Stimulated activated naive B cell treated with anti-CD40 and anti-IgM and Interleukin-4, amounts not matched to agents 10 μg/mL and 1 μg/mL and 100 μg/mL, for 72 hours (primary cell): ENCODE data around the gene DHX16.

Experiments used
- ATAC-seq, 2 donors: fragments of 150-1000 bp; cut with Tn5 transposase; replicated peaks; 2 replicates each; pipeline ENCODE4 v1.10.0; 2021; ENCODE audit warnings: moderate library complexity in 1 of 2
- DNase-seq: peaks from one replicate; pipeline ENCODE4 v3.0.0; 2021
- H3K27ac Mint-ChIP-seq: one replicate; pipeline ENCODE4 v1.8.0; 2022; ENCODE audit warnings: mild to moderate bottlenecking, mixed read lengths
- H3K27me3 Mint-ChIP-seq, 2 donors: one replicate each; pipeline ENCODE4 v1.8.0; 2022; ENCODE audit warnings: mixed read lengths in 2 of 2
- H3K36me3 Mint-ChIP-seq, 2 donors: one replicate each; pipeline ENCODE4 v1.8.0; 2022; ENCODE audit warnings: mixed read lengths in 2 of 2, mild to moderate bottlenecking in 1 of 2
- H3K4me1 Mint-ChIP-seq, 2 donors: one replicate each; pipeline ENCODE4 v1.8.0; 2022; ENCODE audit warnings: mixed read lengths in 2 of 2, mild to moderate bottlenecking in 1 of 2
- H3K4me3 Mint-ChIP-seq, 2 donors: one replicate each; pipeline ENCODE4 v1.8.0; 2022; ENCODE audit warnings: mild to moderate bottlenecking in 2 of 2, mixed read lengths in 2 of 2, moderate library complexity in 1 of 2
- H3K9me3 Mint-ChIP-seq, 2 donors: one replicate each; pipeline ENCODE4 v1.8.0; 2022; ENCODE audit warnings: mixed read lengths in 2 of 2, mild to moderate bottlenecking in 1 of 2

The DHX16 gene

GRCh38 chr6:30615958-30616810, 56.6 kb downstream of the DHX16 start:
- DNase-seq = peak; percentile 28
- H3K4me1 Mint-ChIP-seq = peaks cover 34 to 74% of the 10 kb centered on the region in 2 donors
- H3K9me3 Mint-ChIP-seq = peaks cover 0 to 1% of the 10 kb centered on the region in 2 donors
- peak overlapping the region; percentile 100 for H3K27ac Mint-ChIP-seq
- H3K27me3 Mint-ChIP-seq = peaks cover 0 to 4% of the 10 kb centered on the region in 2 donors
- peaks cover 49 to 68% of the 10 kb centered on the region in 2 donors for H3K36me3 Mint-ChIP-seq
- ATAC-seq = no peak
- peak overlapping the region; percentile 93 to 96 for H3K4me3 Mint-ChIP-seq

- Mint-ChIP-seq H3K27ac (peak overlapping the region; percentile 100), H3K9me3 (peaks cover 0 to 1% of the 10 kb centered on the region in 2 donors), H3K27me3 (peaks cover 0 to 4% of the 10 kb centered on the region in 2 donors), H3K4me3 (peak overlapping the region; percentile 93 to 96), H3K4me1 (peaks cover 38 to 78% of the 10 kb centered on the region in 2 donors), H3K36me3 (peaks cover 53 to 71% of the 10 kb centered on the region in 2 donors)
- ATAC-seq (no peak), DNase-seq (peak; percentile 34)
Observed at GRCh38 chr6:30615219-30615957, 57.4 kb downstream of the DHX16 start.

GRCh38 chr6:30614843-30615218, 58.0 kb downstream of the DHX16 start:
- peaks cover 0 to 1% of the 10 kb centered on the region in 2 donors for H3K9me3 Mint-ChIP-seq
- DNase-seq (peak; percentile 87), ATAC-seq (peak; percentile 70 to 72)
- H3K4me3 Mint-ChIP-seq = peak overlapping the region; percentile 93 to 96
- peaks cover 0 to 4% of the 10 kb centered on the region in 2 donors for H3K27me3 Mint-ChIP-seq
- H3K36me3 Mint-ChIP-seq = peaks cover 53 to 70% of the 10 kb centered on the region in 2 donors
- H3K4me1 Mint-ChIP-seq = peaks cover 40 to 77% of the 10 kb centered on the region in 2 donors
- H3K27ac Mint-ChIP-seq = peak overlapping the region; percentile 100

- peak overlapping the region; percentile 89 for H3K27ac Mint-ChIP-seq
Observed at GRCh38 chr6:30614044-30614842, 58.6 kb downstream of the DHX16 start.

DNA sequence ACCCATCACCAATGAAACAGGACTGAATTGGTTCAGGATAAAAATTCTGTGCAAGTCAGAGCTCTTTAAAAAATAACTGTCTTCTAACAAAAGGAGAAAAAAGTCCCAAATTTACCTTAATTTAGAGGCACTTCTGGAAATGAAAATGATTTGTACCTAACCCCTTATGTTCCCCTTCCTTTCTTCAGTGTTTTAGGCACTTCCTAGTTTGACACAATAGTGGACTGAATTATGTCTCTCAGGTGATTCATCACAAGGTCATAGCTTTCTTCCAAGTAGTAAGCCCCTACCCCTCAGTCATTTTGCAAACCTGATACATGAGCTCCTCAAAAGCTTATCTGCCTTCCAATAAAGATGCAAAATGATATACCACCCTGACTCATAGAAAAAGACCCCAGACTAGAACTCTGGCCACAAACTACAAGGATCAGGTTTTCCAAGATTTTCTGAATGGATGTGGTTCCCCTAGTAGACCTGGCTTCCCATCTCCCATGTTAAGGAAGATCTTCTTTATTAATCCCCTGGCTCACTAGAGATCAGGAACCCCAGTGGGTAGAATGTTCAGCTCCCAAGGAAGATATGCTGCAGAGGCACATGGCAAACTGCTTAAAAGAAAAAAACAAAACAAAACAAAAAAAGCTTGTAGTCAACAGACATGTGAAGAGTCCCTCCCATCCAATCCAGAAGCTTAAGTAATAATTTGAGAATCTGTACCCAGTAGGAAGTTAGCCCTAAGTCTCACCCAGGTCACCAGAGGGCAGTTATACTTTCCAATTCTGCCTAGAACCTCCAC, 59.4 kb downstream of the DHX16 start:
- Mint-ChIP-seq H3K27ac (peak overlapping the region; percentile 89), H3K27me3 (peaks cover 0 to 4% of the 10 kb centered on the region in 2 donors), H3K36me3 (peaks cover 58 to 70% of the 10 kb centered on the region in 2 donors), H3K9me3 (peaks cover 0 to 1% of the 10 kb centered on the region in 2 donors), H3K4me3 (peak overlapping the region; percentile 93 to 96), H3K4me1 (peaks cover 39 to 76% of the 10 kb centered on the region in 2 donors)
- ATAC-seq (no peak), DNase-seq (no peak)

More at GRCh38 chr6:30614044-30614842, 58.6 kb downstream of the DHX16 start:
- H3K4me3 Mint-ChIP-seq = peak overlapping the region; percentile 93 to 96
- peaks cover 0 to 1% of the 10 kb centered on the region in 2 donors for H3K9me3 Mint-ChIP-seq
- peaks cover 53 to 70% of the 10 kb centered on the region in 2 donors for H3K36me3 Mint-ChIP-seq
- peaks cover 0 to 4% of the 10 kb centered on the region in 2 donors for H3K27me3 Mint-ChIP-seq
- ATAC-seq (no peak), DNase-seq (no peak)
- H3K4me1 Mint-ChIP-seq = peaks cover 40 to 77% of the 10 kb centered on the region in 2 donors

GRCh38 chr6:30612687-30613248, 60.0 kb downstream of the DHX16 start:
- DNase-seq = no peak
- H3K36me3 Mint-ChIP-seq = peaks cover 59 to 72% of the 10 kb centered on the region in 2 donors
- H3K27ac Mint-ChIP-seq = peak overlapping the region; percentile 47
- peaks cover 0 to 1% of the 10 kb centered on the region in 2 donors for H3K9me3 Mint-ChIP-seq
- no peak overlapping the region for H3K4me3 Mint-ChIP-seq
- peaks cover 39 to 75% of the 10 kb centered on the region in 2 donors for H3K4me1 Mint-ChIP-seq
- ATAC-seq = no peak
- H3K27me3 Mint-ChIP-seq = peaks cover 0 to 4% of the 10 kb centered on the region in 2 donors

DNA sequence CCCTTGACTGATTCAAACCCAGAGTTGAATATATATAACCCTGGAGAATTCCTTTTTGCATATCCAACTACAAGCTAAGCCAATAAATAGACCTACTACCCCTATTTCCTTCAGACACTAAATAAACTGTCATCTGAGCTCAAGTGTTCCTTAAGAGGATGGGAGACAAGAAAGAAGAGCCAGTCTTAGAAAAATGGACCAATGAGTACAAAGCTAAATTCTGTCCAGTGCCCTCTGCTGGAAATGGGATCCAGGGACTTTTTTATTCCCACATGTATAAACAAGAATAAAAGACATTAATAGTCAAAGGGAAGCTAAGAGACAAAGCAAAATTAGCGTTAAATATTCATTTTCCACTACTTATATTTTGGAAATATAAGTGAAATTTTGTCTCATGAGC, 60.6 kb downstream of the DHX16 start:
- peak overlapping the region; percentile 37 for H3K27ac Mint-ChIP-seq
- H3K36me3 Mint-ChIP-seq = peaks cover 61 to 72% of the 10 kb centered on the region in 2 donors
- ATAC-seq (no peak), DNase-seq (no peak)
- peaks cover 0 to 1% of the 10 kb centered on the region in 2 donors for H3K9me3 Mint-ChIP-seq
- H3K4me3 Mint-ChIP-seq = no peak overlapping the region
- peaks cover 43 to 78% of the 10 kb centered on the region in 2 donors for H3K4me1 Mint-ChIP-seq
- peaks cover 0 to 4% of the 10 kb centered on the region in 2 donors for H3K27me3 Mint-ChIP-seq

DNA sequence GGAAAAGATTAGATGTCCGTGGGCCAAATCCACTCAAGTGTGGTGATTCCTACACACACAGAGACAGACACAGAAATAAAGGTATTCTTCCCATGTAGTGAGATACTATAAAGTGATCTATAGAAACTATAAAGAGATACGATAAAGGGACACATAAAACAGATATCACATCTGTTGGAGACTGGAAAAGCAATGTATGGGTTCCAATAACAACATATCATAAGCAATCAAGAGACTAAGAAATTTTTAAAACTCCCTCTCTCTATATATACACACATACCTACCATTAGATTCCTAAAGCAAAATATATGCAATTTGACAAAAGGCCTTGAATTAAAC, 61.0 kb downstream of the DHX16 start:
- Mint-ChIP-seq H3K27ac (peak overlapping the region; percentile 37), H3K9me3 (no peaks in the 10 kb centered on the region), H3K27me3 (no peaks in the 10 kb centered on the region), H3K4me3 (no peak overlapping the region), H3K36me3 (peaks cover 57 to 68% of the 10 kb centered on the region in 2 donors), H3K4me1 (peaks cover 39 to 74% of the 10 kb centered on the region in 2 donors)
- ATAC-seq = no peak
- DNase-seq = no peak

DNA sequence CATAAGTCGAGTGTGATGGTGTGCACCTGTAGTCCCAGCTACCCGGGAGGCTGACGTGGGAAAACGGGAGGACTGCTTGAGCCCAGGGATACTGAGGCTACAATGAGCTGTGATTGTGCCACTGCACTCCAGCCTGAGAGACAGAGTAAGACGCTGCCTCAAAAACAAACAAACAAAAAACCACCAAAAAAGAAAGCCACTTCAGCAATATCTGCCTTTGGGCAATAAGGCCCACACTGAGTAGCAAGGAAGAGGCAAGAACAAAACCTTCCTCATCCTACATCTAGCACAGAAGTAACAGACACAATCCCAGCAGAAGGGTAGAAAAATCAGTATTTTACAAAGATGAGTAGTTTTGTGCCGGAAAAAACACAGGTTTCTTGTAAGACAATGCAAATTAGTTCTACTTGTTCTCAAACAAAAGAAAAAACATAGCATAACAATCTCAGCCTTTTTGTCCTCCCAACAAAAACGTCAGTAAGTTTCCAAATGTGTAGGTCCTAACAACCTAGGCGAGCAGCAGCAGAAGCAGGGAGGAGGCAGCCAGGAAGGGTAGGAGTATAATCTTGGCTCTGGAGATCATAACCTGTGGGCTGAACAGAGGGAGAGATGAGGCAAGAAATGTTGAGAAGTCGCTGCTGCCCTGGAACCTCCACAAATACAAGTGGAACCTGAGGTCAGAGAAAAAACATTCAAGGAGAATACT, 61.5 kb downstream of the DHX16 start:
- peaks cover 39 to 73% of the 10 kb centered on the region in 2 donors for H3K4me1 Mint-ChIP-seq
- DNase-seq = no peak
- peaks cover 57 to 68% of the 10 kb centered on the region in 2 donors for H3K36me3 Mint-ChIP-seq
- H3K27me3 Mint-ChIP-seq = no peaks in the 10 kb centered on the region
- peak overlapping the region; percentile 67 for H3K27ac Mint-ChIP-seq
- H3K4me3 Mint-ChIP-seq = peak overlapping the region in 1 of 2 donors; percentile 12
- no peaks in the 10 kb centered on the region for H3K9me3 Mint-ChIP-seq
- no peak for ATAC-seq

GRCh38 chr6:30610065-30610464, 62.7 kb downstream of the DHX16 start:
- H3K27me3 Mint-ChIP-seq = no peaks in the 10 kb centered on the region
- DNase-seq (no peak), ATAC-seq (no peak)
- no peak overlapping the region for H3K4me3 Mint-ChIP-seq
- peaks cover 33 to 67% of the 10 kb centered on the region in 2 donors for H3K4me1 Mint-ChIP-seq
- H3K27ac Mint-ChIP-seq = no peak overlapping the region
- peaks cover 55 to 65% of the 10 kb centered on the region in 2 donors for H3K36me3 Mint-ChIP-seq
- no peaks in the 10 kb centered on the region for H3K9me3 Mint-ChIP-seq

GRCh38 chr6:30603961-30604360, 68.8 kb downstream of the DHX16 start:
- no peak for DNase-seq
- Mint-ChIP-seq H3K27ac (peak overlapping the region; percentile 87), H3K4me3 (no peak overlapping the region), H3K9me3 (no peaks in the 10 kb centered on the region), H3K27me3 (no peaks in the 10 kb centered on the region), H3K4me1 (peaks cover 16 to 36% of the 10 kb centered on the region in 2 donors), H3K36me3 (peaks cover 62 to 79% of the 10 kb centered on the region in 2 donors)
- no peak for ATAC-seq
